ENCODE results near the gene AKAP9.

DNA sequence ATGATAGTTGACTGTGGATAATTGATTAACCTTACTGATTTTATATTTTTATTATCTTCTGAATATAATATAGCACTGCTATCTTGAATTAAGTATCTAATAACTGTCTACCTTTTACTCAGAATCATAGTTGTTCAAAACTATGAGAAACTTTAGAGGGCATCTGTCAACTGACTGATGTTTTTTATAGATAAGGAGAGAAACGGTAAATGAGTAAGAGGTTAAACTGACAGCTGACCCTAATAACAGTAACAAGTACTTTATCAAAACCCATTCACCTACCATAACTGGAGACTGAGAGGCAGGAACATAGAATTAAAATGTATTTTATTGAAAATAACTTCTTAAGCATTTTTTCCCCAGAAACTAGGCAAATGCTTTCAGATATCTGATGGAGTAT is 131.5 kb downstream of the AKAP9 start:
- TF ChIP-seq, protein P1, sequence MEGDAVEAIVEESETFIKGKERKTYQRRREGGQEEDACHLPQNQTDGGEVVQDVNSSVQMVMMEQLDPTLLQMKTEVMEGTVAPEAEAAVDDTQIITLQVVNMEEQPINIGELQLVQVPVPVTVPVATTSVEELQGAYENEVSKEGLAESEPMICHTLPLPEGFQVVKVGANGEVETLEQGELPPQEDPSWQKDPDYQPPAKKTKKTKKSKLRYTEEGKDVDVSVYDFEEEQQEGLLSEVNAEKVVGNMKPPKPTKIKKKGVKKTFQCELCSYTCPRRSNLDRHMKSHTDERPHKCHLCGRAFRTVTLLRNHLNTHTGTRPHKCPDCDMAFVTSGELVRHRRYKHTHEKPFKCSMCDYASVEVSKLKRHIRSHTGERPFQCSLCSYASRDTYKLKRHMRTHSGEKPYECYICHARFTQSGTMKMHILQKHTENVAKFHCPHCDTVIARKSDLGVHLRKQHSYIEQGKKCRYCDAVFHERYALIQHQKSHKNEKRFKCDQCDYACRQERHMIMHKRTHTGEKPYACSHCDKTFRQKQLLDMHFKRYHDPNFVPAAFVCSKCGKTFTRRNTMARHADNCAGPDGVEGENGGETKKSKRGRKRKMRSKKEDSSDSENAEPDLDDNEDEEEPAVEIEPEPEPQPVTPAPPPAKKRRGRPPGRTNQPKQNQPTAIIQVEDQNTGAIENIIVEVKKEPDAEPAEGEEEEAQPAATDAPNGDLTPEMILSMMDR (IDR thresholded peaks at IDR 0.05), result no peak
- no peak for TF ChIP-seq POLR2A (IDR thresholded peaks at IDR 0.05)

All from Peyer's patch (tissue), 4 donors.